GM11168 (cell line): ENCODE data around the gene SCAMP1.
"Not testable (repeated sequence)": the region's sequence is repeated elsewhere in the genome, so short reads cannot be mapped to it uniquely, and the experiment has no call there.

Experiments
- in situ Hi-C: fragments of 300-500 bp; cut with MboI; formaldehyde crosslinking; loops from one replicate; pipeline ENCODE4 v1.12.0; 2022; ENCODE audit warnings: low sequenced_read_pairs; ENCODE audit not compliant: unreplicated experiment

Gene SCAMP1

DNA sequence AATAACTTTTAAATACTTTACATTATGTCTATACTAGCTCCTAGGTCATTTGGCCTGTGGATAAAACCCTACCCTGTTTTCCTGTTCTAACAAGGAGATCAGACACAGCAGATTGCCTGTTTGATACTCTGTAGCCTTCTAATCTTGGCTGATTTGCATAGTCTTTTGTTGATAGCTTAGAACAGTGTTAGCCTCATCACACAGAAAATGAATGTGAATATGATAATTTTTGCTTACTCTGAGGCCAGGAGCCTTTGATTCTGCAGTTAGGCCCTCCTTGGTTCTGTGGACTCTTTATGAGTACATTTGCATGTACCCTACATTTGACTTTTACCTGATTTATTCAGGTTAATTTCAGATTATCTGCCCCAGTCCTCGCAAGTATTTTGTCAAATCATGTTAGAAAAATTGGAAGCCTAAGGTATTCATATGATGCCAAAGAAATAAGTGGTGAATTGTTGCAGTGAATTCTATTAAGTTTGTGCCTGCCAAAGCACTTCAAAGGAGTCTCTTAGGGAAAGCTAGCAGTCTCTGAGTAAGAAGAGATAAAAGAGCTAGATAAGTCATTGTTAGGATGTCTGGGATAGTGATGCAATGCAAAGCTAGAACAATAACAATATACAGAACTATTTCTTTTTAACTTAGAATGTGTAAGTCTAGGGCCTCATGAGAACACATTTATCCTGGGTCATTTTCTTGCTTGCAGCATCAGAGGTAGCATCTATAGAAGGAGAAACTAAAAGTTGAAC lies 56.4 kb downstream of the SCAMP1 start:
- in situ Hi-C loops: no loop called here

DNA sequence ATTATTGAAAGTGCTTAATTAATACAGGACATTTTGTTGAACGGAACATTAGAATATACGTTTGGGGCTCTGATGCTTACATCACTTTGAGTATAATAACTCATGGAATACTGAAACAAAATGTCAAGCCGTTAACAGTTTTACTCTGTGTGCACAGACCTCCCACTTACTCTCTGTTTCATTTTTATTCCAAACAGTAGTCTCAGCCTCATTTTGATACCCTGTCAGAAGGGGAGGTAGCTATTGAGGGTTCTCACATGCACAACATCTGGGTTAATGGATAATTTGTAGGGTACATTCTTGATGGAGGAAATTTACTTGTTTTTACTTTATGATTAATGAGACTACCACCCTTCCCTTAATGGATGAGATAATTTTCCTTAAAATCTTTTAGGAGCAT lies 59.0 kb downstream of the SCAMP1 start:
- in situ Hi-C loops: no loop called here

DNA sequence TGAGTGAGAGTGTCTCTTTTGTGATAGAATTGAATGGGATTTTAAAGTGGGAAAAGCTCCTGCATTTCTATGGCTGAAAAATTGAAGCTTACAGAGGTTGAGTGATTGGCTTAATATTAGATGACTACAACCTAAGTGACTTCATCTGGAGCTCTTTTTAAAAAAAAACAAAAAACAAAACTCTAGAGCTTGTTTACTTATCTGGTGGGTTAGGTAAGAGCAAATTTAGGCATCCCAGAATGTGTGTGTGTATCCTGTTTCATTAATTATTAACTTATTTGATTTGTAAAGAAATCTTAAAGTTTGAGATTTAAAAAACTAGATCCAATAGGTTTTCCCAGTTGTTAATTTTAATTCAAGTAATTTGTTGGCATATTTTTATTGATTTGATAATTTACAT lies 60.1 kb downstream of the SCAMP1 start:
- in situ Hi-C loops: no loop called here

DNA sequence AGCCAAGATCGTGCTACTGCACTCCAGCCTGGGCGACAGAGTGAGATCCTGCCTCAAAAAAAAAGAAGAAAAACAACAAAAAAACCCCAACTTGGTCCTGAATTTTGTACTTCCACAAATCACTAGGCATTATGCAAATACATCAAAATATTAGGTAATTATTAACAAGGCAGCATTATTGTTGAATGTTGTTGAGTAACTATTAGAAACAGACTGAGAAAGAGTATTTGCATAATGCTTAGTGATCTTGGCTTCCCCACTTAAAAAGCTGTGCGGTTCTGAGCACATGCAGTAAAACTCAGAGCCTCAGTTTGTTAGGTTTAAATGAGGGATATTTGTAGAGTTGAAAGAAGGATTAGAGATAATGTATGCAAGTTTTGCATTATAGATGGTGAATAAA lies 64.2 kb downstream of the SCAMP1 start:
- in situ Hi-C loops: no loop called here

DNA sequence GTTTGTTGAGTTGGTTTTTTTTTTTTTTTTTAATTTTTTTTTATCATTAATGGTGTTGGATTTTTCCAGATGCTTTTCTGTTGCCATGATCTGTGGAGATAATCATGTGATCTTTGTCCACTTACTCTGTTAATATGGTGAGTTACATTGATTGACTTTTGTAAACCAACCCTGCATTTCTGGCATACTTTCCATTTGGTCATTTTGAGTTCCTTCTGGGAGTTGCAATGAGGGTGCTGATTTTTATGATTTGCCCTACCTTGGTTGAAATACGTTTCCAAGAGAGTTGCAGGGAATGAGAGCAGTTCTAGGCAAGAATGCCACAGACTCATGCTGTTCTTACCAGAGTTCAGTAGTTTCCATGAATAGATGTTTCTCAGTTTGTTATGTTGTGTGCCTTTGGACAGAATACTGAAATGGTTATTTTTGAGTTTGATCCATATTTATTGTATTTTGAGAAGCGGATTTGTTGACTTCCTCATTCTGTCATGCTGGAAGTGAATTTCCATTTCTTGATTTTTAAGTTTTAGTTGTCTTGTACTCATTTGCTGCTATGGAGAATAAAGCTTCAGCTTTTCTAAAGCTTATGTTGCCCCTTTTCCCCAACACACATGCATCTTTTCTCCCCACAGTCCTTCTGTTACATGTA lies 69.0 kb downstream of the SCAMP1 start:
- in situ Hi-C loops: no loop called here

DNA sequence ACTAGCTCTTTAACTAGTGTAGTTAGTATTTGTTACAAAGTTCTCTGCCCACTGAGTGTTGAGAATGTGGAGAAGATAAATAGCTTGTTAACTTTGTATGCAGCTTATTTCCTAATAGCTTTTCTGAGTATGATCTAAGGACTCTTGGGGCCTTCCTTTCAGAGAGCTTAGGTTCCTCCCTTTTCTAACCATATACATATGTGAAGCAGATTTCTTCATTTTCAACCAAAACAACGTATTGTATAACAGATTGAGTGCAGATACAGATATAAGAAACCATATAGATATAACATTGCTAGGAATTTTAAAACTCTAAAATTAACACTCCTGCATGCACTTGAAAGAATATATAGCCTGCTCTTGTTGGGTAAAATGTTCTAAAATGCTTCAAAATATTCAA lies 70.4 kb downstream of the SCAMP1 start:
- in situ Hi-C loops: no loop called here

DNA sequence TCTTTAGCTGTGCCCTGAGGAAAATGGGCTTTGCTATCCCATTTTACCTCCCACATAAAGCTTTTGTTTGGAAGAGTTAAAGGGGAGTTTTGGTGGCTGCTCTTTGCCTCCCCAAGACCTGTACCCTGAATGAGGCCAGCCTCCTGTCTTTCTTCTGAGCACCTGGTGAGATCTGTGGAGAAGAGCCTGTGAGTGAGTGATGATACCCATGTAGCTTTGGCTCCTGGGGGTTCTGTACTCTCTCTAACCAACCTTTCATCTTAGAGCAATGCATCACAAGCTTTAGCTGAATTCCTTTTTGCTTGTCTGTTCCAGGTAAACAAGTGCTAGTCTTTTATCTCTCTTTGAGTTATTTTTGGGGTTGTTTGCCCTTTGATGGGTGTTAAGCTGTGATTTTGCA lies 73.6 kb downstream of the SCAMP1 start:
- in situ Hi-C loops: no loop called here

DNA sequence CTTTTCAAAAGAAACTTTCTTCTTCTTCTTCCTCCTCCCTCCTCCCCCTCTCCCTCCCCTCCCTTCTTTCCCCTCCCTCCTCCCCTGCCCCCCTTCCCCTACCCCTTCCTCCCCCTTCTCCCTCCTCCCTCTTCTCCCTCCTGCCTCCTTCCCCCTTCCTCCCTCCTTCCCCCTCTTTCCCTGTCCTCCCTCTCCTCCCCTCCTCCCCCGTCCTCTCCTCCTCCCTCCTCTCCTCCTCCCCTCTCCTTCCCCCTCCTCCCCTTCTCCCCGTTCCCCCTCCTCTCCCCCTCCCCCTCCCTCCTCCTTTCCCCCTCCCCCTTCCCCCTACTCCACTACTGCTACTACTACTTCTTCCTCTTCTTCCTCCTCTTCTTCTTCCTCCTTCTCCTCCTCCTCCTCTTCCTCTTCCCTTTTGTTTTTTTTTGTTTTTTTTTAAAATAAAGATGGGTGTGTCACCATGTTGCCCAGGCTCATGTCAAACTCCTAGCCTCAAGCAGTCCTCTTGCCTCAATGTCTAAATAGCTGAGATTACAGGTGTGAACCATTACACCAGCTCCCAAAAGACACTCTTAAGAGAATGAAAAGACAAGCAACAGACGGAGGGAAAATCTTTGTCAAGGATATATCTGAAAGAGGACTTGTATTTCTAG lies 87.5 kb downstream of the SCAMP1 start:
- in situ Hi-C loops: no loop called here

DNA sequence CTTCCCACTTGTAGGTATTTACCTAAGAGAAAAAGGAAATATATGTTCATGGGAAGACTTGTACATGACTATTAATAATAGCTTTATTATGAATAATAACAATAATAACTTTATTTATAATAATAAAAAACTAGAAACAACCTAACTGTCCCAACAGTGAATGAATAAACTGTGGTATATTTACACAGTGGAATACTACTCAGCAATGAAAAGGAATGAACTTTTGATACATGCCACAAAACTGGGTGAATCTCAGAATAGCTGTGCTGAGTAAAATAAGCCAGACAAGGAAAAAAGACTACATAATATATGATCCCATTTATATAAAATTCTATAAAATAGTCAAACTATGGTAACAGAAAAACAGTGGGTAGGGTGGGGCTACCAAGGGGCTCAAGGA lies 88.7 kb downstream of the SCAMP1 start:
- in situ Hi-C loops: no loop called here

DNA sequence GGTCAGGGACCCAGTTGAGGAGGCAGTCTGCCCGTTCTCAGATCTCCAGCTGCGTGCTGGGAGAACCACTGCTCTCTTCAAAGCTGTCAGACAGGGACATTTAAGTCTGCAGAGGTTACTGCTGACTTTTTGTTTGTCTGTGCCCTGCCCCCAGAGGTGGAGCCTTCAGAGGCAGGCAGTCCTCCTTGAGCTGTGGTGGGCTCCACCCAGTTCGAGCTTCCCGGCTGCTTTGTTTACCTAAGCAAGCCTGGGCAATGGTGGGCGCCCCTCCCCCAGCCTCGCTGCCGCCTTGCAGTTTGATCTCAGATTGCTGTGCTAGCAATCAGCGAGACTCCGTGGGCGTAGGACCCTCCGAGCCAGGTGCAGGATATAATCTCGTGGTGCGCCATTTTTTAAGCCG lies 97.1 kb downstream of the SCAMP1 start:
- in situ Hi-C loops: not testable (repeated sequence)

DNA sequence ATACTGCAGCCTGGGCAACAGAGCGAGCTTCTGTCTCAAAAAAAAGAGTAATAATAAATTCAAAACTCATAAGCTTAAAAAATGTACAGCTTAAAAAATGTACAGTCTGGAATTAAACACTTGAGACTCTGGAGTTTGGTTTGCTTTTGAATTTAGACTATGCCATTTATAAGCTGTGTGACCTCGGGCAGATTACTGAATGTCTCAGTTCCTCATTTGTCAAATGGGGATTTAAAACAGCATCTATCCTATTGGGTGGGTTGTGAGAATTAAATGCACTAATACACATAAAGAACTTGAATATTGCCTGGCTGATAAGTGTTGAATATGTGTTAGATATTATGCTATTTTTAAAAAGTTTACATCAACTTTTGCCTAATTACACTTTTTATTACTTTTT lies 98.4 kb downstream of the SCAMP1 start:
- in situ Hi-C loops: no loop called here

DNA sequence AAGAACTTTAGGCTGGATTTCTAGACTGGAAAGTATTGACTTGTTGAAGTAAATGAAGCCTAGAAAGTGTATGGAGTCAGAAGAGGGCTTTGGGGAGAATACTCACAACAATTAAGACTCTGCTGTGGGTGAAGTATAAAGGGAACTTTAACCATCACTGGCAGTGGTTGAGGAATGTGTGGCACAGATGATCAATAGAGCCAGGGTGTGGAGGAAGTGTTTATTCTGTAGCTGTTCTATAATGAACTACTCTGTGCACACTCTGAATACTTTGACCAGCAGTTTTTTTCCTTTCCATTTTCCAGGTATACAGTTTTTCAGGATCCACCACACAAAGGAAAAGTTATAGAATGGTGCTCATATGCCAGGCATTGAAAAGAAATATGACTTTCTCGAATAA lies 106.7 kb downstream of the SCAMP1 start:
- in situ Hi-C loops: no loop called here

DNA sequence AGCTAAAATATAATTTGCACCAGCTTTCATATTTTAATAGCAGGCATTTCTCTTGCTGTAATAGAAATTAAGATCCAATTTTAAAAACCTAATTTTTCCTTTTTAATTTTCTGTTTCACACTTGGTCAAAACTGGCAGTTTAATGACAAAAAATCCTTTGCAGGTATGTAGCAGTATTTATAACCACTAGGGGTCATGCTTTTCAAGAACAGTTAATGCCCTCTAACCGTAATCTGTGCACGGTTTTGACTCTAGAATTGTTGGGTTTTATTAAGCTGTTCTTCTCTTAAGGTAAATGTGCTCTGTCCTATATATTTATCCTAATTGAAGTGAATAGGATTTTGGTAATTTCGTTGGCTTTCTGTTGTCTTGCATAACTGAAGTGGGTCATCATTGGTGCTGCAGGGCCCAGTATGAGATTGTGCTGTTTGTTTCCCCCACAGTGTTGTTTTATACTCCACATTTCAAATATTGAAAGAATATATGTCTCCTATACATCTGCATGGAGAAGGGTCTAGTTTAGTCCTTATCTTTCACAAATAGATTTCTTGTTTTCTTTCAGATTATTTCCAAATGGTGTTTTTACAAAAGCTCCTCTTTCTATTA lies 107.4 kb downstream of the SCAMP1 start:
- in situ Hi-C loops: no loop called here

DNA sequence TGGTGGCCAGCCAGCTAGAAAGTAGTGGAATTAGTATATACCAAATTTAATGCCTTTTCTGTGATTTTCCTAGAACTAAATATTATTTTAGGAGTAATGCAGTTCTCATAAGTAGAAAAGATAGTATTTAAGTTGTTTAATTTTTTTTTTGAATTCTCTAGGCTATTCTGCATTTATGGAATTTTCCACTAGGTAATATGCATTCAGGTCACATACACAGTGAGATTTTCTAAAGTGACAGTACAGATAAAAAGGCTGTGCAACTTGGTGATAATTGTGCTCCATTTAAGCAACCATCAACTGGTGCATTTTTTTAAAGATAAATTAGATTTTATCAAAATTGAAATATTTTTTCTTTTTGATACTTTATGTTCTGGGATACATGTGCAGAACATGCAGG lies 111.5 kb downstream of the SCAMP1 start:
- in situ Hi-C loops: no loop called here

DNA sequence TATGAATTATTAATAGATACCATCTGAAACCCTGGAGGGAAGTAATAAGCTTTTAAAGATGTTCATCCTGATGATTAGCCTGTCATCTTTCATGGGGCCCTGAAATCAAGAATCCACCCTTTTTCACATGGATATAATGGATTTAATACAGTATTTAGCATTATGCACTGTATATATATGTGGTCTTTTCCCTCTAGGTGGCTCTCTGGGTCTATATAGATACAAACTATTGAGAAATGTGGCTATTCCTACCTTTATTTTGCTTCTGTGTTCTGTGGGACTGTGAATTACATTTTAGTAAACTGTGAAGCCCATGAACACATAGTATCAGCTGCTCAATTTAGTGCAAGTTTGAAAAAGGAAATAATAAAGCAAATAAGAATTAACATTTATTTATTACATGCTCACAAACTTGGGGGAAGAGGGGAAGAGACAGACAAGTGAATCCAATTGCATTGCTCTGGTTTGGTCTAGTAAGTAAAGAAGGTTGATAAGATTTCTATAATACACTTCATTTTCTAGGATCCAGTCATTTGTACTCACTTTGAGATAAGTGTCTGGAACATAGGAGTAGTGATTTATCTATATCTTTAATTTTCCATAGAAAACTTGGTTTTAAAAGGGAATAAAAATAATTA lies 112.2 kb downstream of the SCAMP1 start:
- in situ Hi-C loops: no loop called here

DNA sequence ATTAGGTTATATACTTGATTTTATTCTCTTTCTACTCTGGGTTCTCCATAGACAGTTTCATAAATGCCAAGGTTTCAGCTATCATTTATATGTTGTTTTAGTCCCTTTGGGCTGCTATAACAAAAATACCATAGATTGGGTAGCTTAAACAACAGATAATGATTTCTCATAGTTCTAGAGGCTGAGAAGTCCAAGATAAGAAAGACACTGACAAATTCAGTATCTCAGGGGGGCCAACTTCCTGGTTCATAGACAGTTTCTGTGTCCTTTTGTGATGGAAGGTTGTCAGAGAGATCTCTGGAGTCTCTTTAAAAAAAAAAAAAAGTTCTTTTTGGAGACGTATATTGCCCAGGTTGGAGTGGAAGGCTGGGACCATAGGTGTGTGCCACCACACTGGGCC lies 113.3 kb downstream of the SCAMP1 start:
- in situ Hi-C loops: no loop called here

DNA sequence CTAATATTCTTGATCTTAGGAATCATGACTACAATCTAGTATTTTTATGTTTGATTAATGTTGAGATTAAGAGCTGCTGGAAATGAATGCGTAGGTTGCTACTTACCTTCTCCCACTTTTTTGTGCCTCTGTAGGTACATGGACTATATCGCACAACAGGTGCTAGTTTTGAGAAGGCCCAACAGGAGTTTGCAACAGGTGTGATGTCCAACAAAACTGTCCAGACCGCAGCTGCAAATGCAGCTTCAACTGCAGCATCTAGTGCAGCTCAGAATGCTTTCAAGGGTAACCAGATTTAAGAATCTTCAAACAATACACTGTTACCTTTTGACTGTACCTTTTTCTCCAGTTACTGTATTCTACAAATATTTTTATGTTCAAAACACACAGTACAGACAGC lies 115.0 kb downstream of the SCAMP1 start:
- in situ Hi-C loops: no loop called here

DNA sequence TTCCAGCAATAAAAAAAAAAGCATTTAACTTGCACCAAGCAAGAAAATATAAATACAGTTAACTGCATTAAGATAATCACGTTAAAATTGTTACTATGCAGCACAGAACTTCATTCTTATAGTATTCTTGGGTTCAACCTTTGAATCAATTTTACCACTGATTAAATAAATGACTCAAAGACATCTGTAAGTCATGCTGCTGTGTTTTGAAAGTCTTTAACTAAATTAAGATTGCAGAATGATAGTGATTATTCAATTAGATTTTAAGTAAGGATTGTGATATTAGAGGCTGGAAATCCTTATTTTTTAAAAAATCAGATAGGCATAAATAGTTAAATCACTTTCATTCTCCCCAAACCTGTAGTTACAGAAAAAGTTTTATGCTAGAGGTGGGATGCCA lies 116.4 kb downstream of the SCAMP1 start:
- in situ Hi-C loops: no loop called here

DNA sequence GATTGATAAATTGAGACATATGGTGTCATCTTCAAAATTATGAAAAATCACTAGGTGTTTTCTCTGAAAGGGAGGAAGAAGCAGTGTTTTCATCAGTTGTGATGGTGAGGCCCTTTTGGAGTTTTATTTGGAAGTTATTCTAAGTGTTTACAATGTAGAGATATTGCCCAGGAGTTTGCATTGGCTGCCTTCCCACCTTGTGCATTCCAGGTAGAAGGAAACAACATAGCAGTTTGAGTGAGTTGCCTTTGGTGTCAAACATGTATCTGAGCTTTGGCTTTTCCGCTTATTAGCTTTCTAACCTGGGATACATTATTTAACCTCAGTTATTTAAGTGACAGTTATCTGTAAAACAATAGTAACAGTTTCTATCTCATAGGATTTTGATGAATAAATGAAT lies 122.5 kb downstream of the SCAMP1 start:
- in situ Hi-C loops: no loop called here

DNA sequence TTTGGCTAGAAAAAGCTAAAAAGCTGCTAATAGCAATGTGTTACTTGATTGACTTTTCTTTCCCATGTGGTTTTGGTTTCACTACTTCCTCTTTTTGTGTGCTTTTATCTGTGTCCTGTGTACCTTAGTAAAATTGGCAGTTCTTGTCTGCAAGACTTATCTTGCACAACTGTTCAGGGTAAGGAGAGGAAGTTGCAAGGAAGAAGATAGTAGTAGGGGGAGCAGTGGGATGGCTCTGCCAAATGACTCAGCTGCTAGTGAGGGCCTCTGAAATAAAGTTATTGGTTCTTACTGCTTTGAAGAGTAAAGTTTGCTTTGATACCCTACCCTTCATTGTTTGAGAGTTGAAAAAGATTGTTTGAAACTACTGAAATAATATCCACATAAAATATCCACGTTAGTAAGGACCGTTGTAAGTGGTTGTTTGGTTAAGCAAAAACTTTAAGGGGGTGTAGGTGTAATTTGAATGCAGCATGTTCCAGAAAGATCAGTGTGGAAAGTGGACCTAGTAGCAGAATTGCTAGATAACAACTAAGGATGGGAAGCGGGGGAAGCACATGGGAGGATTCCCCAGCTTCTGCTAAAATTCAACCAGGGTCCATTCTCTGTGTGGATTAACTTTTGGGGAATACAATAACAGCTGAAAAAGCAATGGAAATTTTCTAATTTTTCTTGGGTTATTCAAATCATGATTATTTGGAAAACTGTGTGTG lies 123.5 kb downstream of the SCAMP1 start:
- in situ Hi-C loops: no loop called here
